Measurements from ENCODE around the gene SLC25A13.

DNA sequence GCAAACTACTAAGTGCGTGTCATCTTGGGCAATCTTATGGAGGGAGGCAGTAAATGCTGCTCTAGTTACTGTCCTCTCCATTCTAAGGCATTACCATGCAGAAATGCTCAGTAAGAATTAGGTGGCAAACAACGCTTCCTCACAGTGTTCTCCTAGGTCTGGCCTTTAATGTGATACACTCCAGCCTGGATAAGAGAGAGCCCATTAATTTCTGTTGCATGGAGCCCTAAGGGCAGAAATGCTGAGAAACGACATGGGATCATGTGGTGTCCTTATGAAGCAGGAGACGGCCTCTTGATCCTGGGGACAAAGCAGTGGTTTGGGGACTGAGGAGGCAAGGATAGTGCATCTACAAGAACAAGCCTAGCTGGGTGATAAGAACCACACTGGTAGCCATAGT lies 44.0 kb downstream of the SLC25A13 start:
- TF ChIP-seq TRIM24 (IDR thresholded peaks at IDR 0.05) = no peak
- no peak for TF ChIP-seq CCAR2 (IDR thresholded peaks at IDR 0.05; ENCODE audit: low read depth, low read length)
- TF ChIP-seq ZNF431 (CRISPR knock-in tag; IDR thresholded peaks at IDR 0.05) = no peak
- TF ChIP-seq, protein P1, sequence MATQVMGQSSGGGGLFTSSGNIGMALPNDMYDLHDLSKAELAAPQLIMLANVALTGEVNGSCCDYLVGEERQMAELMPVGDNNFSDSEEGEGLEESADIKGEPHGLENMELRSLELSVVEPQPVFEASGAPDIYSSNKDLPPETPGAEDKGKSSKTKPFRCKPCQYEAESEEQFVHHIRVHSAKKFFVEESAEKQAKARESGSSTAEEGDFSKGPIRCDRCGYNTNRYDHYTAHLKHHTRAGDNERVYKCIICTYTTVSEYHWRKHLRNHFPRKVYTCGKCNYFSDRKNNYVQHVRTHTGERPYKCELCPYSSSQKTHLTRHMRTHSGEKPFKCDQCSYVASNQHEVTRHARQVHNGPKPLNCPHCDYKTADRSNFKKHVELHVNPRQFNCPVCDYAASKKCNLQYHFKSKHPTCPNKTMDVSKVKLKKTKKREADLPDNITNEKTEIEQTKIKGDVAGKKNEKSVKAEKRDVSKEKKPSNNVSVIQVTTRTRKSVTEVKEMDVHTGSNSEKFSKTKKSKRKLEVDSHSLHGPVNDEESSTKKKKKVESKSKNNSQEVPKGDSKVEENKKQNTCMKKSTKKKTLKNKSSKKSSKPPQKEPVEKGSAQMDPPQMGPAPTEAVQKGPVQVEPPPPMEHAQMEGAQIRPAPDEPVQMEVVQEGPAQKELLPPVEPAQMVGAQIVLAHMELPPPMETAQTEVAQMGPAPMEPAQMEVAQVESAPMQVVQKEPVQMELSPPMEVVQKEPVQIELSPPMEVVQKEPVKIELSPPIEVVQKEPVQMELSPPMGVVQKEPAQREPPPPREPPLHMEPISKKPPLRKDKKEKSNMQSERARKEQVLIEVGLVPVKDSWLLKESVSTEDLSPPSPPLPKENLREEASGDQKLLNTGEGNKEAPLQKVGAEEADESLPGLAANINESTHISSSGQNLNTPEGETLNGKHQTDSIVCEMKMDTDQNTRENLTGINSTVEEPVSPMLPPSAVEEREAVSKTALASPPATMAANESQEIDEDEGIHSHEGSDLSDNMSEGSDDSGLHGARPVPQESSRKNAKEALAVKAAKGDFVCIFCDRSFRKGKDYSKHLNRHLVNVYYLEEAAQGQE (IDR thresholded peaks at IDR 0.05; ENCODE audit: borderline replicate concordance) = no peak
- TF ChIP-seq, protein P1 (CRISPR knock-in tag; IDR thresholded peaks at IDR 0.05; ENCODE audit: low read depth) = no peak
- no peak for TF ChIP-seq ZNF347 (CRISPR knock-in tag; IDR thresholded peaks at IDR 0.05; ENCODE audit: low read depth)
- TF ChIP-seq ZKSCAN1 (IDR thresholded peaks at IDR 0.05; ENCODE audit: low read depth, low read length) = no peak
- TF ChIP-seq PHF8 (IDR thresholded peaks at IDR 0.05; ENCODE audit: borderline replicate concordance, low read length) = no peak
- no peak for TF ChIP-seq ZNF707 (CRISPR knock-in tag; conservative IDR thresholded peaks at IDR 0.05)

Data from K562 (cell line).